GM21360 (cell line): ENCODE data around the gene KCNQ2.
"Not testable (repeated sequence)": the region's sequence is repeated elsewhere in the genome, so short reads cannot be mapped to it uniquely, and the experiment has no call there.

ENCODE experiments used
- ATAC-seq: cut with Tn5 transposase; IDR thresholded peaks from one replicate; pipeline ENCODE4 v1.9.1; 2021; ENCODE audit warnings: mild to moderate bottlenecking, moderate library complexity; ENCODE audit not compliant: unreplicated experiment

KCNQ2 gene

GRCh38 chr20:63394069-63394919 lies 78.2 kb downstream of the KCNQ2 start:
- no peak for ATAC-seq

- no peak for ATAC-seq
Observed at GRCh38 chr20:63393566-63393965, 78.9 kb downstream of the KCNQ2 start.

DNA sequence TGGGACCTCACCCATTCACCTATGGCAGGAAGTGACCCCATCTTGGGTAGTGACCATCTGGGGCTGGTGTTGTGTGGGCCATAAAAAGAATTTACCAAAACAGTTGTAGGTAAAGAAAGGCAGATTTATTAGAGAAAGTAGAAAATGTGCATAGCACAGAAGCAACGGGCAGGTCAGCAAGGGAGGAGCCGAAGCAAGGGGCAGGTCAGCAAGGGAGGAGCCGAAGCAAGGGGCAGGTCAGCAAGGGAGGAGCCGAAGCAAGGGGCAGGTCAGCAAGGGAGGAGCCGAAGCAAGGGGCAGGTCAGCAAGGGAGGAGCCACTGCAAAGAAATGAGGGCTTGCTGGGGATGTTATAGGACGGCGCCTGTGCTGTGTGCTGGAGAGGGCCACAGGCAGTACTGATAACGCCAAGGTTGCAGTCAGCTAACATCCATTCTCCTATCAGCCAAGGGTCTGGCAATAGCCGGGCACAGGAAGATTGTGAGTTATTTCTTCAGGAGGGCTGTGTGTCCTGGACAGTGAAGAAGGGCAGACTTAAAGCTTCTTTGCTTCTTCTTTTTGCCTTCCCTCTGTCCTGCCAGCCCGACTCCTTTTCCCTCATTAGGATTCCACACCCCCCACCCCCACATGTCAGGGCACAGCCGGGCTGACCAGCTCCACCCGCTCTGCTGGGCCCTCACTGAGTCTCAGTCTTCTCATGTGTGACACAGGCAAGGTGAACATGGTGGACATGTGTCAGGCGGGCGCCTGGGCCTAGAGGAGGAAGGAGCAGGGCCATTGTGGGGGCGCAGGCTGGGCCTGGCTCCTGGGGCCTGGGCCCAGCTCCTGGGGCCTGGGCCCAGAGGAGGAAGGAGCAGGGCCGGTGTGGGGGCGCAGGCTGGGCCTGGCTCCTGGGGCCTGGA lies 79.7 kb downstream of the KCNQ2 start:
- ATAC-seq: no peak

DNA sequence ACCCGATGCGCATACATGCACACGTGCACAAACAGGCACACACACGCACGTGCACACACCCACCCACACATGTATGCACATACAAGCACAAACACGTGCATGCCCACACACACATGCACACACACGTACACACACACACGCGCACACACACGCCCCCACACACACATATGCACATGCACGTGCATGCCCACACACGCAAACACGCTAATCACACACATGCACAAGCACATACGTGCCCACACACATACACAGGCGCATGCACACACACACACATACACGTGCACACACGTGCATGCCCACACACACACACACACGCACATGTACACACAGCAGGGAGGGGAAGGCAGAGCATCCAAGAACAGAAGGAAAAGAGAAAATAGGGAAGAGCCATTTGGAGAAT lies 84.5 kb downstream of the KCNQ2 start:
- no peak for ATAC-seq

DNA sequence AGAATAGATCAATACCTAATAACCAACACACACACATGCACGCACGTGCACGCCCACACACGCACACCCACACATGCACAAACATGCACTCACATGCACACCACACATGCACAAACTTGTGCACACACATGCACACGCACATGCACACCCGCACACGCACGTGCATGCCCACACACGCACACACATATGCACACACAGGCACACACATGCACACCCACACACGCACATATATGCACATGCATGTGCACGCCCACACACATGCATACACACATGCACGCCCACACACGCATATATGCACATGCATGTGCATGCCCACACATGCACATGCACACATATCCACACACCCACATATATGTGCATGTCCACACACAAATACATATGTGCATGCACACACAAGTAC lies 85.1 kb downstream of the KCNQ2 start:
- ATAC-seq: no peak

- ATAC-seq: no peak
Observed at GRCh38 chr20:63386491-63386890, 86.0 kb downstream of the KCNQ2 start.

DNA sequence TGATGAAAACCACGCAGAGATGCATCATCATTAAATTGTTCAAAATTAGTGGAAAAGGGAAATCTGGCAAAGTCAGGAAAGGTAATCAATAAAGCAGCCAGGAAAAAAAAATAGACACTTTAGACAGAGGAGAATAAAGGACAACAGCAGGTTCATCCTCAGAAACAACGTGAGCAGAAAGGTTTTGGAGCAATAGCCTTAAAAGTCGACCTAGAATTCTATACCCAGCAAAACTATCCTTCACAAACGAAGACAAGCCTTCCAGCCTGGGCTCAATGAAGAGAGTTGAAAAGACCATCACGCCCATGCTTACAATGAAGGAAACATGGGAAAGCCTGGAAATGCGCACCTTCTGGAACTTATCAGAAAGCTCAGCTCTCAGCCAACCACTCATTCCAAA lies 86.6 kb downstream of the KCNQ2 start:
- ATAC-seq: no peak

DNA sequence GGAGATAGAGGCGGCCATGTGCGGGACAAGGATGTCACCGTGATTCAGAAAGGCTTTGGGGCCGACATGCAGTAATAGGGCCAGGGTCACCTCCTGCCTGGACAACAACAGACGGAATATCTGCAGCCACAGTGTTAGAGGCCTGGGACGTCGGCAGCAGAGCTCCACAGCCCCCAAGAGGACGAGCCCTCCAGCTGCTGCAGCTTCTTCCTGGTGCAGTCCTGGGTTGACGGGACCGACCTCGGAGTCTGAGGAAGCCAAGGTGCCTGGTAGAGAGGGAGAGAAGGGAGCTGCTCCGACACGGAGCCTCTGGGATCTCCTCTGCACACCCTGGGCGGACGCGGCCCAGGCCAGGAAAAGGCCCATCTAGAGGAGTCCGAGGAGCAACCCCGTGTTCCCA lies 88.1 kb downstream of the KCNQ2 start:
- no peak for ATAC-seq

DNA sequence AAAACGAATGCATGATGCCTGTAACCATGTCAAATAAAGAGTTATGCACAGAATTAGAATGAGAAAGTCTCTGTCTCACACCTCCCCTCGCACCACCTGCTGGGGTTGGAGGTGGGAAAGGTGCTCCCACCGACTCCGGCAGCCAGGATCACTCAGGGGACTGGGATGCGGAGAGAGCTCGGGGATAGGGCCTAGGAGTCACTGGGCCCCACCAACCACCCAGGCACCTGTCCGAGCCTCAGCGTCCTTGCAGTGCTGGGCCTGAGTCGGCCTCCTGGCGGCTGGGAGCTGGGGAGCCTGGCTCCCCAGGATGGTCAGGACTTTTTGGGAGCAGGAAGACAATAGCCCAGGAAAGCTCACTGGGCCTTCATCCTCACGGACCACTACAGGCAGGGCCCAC lies 88.9 kb downstream of the KCNQ2 start:
- ATAC-seq: no peak

- ATAC-seq: no peak
Observed at GRCh38 chr20:63382551-63383300, 89.7 kb downstream of the KCNQ2 start.

DNA sequence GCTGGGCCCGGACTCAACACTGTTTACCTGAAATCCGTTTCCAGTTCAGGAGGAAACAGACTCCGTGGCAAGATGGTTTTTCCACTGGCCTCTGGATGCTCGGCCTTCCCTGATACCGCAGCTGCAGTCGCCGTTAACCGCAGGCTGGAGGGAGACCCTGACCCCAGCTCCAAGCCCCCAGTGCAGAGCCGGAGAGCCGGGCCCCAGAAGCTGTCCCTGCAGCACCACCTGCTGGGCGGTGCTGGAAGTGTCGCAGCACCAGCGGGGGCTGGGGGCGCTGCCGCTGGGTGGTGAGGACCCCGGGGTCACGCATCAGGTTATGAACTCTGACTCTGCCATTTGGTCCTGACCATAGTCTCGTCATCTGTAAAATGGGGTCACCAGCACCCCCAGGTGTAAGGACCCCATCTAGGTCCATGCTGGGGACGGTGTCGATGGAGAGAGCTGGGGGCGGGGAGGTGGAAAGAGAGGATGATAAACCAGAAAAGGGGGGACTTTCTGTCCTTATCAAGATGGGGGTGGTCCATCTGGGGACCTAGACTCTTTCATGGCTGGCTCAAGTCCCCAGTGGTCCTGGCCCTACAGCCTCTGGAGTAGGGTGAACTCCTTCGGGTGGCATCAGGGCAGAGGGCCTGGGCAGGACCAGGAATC lies 90.5 kb downstream of the KCNQ2 start:
- ATAC-seq: no peak

- ATAC-seq: no peak
Observed at GRCh38 chr20:63380346-63380870, 92.0 kb downstream of the KCNQ2 start.

GRCh38 chr20:63379872-63380271 lies 92.6 kb downstream of the KCNQ2 start:
- not testable (repeated sequence) for ATAC-seq

- no peak for ATAC-seq
Observed at GRCh38 chr20:63379296-63379695, 93.2 kb downstream of the KCNQ2 start.

GRCh38 chr20:63378626-63379025 lies 93.8 kb downstream of the KCNQ2 start:
- ATAC-seq: no peak

DNA sequence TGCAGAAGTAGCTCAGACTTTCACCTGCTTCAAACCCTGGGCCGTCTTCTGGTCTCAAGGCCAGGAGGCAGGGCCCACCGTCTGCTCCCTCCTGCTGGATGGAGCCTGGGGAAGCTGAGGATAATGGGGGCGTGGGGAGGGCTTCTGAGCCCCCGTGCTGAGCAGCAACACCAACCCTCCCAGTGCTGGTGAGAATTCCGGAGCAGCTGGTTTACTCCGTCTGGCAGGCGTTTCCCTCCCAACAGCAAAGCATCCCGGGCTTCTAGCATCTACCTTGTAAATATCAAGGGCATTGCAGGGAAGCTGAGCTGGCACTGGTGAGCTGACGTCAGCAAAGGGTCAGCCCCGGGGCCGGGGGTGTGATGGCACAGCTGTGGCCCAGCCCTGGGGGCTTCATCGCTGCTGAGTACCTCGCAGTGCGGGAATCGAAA lies 94.5 kb downstream of the KCNQ2 start:
- no peak for ATAC-seq

DNA sequence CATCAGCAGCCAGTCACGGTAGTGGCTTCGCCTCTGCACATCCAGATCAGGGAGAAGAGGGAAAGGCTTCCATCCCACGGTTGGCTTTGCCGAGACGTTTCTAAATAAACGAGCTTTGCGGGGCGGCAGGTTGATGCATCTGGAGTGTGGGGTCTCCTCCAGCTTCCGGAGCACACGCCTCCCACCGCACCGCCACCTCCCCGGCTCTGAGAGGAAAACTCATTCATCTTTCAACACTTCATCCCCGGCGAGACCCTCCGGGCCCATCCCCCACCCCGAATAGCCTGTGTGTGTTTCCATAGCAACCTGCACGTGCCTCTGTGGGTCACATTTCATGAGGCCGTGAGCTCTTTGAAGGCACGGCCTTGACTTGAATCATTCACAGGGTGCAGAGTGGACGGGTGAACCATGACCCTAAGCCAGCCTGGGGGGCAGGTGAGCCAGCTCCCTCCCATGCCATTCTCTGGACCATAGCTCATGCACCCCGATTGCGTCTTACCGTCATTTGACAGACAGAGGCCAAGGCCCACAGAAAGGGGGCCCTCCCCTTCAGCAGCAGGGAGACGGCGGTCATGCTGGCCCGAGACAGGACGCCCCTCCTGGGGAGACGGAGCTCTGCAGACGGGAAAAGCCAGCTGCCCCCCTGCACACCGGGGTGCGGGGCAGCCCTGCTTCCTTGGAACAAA lies 95.1 kb downstream of the KCNQ2 start:
- no peak for ATAC-seq

DNA sequence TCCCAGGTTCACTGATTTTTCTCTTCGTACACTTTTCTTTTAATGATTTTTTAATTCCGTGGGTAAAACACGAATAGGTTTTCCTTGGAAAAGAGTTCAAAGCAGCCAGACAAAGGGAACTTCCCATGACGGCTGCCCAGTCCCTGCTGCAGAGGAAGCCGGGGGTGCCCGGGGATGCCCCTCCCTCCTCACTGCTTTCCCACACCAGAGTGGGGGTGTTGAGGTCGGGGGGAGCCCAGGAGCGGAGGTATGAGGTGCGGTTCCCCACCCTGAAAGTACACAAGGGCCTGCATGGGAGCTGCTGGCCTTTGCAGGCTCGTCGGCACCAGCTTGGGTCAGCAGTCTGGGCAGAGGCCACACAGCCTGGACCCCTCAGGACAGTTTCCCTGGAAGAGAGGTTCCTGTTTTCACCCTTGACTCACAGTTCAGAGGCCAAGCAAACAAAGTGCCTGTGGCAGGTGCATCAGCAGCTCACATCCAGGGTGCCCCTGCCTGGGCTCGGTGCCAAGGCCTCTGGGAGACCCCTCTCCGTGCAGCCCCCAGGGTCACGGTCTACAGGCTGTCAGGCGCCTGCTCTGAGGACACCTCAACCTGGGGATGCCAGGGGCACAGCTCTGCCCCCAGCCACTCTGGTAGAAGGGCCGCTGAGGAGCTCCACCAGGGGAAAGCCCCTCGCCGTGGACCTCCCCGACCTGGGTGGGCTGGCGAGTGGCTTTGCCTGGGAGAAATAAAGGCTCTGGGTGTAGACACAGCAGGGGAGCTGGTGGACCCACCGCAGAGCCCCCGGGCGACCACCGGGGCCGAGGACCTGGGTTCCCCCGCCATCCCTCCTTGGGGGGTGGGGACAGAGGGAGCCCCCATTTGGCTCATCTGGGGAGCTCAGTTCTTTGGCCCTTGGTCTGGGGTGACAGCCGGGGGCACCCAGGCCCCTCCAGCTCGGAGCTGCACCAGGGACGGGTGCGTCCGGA lies 95.9 kb downstream of the KCNQ2 start:
- no peak for ATAC-seq

GRCh38 chr20:63375438-63375837 lies 97.0 kb downstream of the KCNQ2 start:
- no peak for ATAC-seq
